Muscle of back (tissue), 11 donors: ENCODE measurements around the gene GIPR. TPM values are rescaled to one million over a fixed set of nuclear protein-coding genes. Genes with fewer than 3 reads are reported as not detected.
"Not testable (repeated sequence)": the region's sequence is repeated elsewhere in the genome, so short reads cannot be mapped to it uniquely, and the experiment has no call there.

Experiments used
- DNase-seq, 3 donors: peaks; one replicate each; pipeline versions ENCODE4 v3.0.0 to v3.0.0-alpha.2; 2013
- polyA plus RNA-seq, 10 donors: library from polyadenylated mRNA; unstranded; fragments of 120-200 nt; gene quantifications; one replicate each; pipeline ENCODE4 v1.2.1, GENCODE V29; 2013; ENCODE audit not compliant: insufficient read length in 10 of 10

Gene GIPR
- polyA plus RNA-seq, 10 donors: 0.14 to 4.1 (median 0.48) TPM; not detected in 2

GRCh38 chr19:45645068-45645630 lies 22.9 kb upstream of the GIPR start:
- DNase-seq: no peak

GRCh38 chr19:45645631-45646344 lies 22.2 kb upstream of the GIPR start:
- peak; percentile 73 to 84 (median 78) for DNase-seq

GRCh38 chr19:45646345-45646698 lies 21.7 kb upstream of the GIPR start:
- no peak for DNase-seq

DNA sequence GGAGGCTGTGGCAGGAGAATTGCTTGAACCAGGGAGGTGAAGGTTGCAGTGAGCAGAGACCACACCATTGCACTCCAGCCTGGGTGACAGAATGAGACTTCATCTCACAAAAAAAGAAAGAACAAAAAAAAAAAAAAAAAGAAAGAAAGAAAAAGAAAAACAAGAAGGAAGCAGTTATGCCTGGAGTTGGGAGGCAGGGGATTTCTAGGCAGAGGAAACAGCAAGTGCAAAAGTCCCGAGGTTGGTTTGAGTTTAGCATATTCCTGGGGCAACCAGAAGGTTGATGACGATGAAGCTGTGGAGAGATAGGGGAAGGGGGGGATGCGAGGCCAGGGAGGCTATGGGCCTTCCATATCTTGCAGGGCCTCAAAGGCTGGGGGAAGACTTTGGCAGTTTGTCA lies 17.3 kb upstream of the GIPR start:
- DNase-seq: no peak

DNA sequence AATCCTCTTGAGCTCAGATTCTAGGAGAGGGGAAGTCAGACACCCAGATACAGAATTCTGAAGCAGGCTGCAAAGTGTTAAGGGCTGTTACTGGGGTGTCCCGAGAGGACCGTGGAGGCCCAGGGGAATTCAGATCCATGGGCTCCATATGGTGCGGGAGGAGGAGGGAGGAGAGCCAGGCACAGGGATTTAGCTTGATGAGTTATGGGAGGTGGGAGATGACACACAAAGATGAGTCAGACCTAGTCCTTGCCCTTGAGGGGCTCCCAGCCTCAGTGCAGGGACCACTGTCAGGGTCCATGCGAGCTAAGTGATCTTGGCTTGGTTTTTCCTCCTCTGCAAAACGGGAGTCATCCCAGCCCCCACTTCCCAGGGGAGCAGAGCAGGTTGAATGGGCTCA lies 14.4 kb upstream of the GIPR start:
- no peak for DNase-seq

DNA sequence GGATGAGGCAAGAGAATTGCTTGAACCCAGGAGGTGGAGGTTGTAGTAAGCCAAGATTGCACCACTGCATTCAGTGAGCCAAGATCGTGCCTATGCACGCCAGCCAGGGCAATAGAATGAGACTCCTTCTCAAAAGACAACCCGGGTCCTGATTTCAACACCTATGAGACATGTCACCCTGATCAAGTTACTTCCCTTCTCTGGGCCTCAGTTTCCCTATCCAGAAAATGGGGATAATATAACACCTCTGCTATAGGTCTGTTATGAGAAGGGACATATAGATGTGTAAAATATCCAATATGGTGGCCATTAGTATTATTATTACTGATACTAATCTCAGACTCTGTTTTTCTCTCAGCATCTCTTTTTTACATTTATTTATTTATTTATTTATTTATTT lies 12.9 kb upstream of the GIPR start:
- no peak for DNase-seq

GRCh38 chr19:45657520-45658167 lies 10.4 kb upstream of the GIPR start:
- no peak for DNase-seq

DNA sequence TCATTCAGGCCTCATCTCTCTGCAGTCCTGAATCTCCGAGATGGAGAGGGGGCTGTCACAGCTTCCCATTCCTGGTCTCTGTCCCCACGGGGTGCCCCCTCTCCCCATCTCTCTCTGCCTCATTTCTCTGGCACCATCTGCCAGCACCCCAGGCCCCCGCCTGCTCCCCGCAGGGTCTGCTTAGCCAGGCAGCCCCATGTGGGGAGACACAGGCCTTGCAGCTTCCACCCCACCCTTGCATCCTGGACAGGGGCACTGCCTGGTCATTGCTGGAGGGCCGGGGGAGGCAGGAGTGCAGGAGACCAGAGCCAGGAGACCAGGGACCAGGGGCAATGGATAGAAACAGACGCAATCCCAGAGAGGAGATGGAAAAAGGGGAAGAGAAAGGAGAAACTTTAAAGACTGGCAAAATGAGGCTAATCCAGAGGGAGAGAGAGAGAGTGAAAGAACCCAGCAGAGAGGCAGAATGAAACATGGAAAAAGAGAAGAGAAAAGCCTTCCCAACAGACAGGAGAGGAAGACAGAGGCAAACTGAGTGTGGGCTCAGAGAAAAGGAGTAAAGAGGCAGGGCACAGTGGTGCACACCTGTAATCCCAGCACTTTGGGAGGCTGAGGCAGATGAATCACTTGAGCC lies 8.8 kb upstream of the GIPR start:
- DNase-seq: no peak

- DNase-seq: no peak
Measured at GRCh38 chr19:45660636-45661035, 7.4 kb upstream of the GIPR start.

GRCh38 chr19:45663800-45664199 lies 4.2 kb upstream of the GIPR start:
- DNase-seq: no peak

DNA sequence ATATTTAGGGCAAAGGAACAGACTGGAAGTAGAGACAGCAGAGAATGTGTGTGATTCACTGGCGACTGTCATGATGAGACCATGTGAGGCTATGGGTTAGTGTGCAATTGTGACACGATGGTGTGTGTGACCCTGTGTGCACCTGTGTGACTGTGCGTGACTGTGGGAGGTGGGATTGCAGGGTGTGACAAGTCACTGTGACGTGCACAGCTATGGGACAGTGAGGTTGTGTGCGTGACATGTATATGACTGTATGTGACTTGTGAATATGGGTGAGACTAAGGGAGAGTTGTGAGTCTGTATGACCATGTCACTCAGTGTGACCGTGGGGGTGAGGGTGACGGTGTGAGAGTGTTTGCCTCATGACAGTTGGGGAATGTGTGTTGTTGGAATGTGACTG lies 3.4 kb upstream of the GIPR start:
- no peak for DNase-seq

DNA sequence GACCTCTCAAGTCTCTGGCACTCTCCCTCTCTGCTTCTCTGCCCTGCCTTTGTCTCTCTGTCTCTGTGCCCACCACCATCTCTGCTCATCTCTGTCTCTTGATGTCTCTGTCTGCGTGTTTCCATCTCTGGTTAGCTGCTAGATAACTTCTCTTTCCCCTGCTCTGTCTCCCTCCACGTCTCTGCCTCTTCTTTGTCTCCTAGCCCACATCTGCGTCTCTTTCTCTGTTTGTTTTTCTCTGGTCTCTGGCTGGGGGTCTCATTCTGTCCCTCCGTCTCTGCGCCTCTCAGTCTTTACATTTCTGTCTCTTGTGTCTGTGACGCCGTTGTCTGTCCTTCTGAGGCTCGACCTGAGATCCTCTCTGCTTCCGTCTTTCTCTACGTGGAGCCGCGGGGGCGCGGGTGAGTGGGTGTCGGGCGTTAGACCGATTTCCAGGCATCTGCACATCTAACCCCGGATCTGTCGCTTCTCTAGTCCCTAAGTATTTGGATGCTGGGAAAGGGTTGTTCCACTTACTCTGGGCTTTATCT lies 386 bp downstream of the GIPR start:
- DNase-seq: no peak

- DNase-seq: peak in 1 of 3 donors; percentile 42
Measured at GRCh38 chr19:45670670-45671453, 2.8 kb downstream of the GIPR start.

DNA sequence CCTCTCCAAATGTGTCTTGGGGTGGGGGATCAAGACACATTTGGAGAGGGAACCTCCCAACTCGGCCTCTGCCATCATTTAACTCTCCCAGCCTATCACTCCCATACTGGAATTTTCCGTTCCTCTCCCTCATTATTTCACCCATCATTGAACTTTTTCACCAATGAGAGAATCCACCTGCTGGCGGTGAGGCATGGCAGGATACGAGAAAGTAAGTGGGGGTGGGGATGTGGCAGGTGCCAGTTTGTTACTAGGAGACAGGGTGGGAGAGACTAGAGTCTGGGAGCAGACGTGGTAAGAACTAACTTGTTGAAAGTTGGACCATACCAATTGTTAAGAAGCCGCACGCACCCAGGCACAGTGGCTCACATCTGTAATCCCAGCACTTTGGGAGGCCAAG lies 6.9 kb downstream of the GIPR start:
- no peak for DNase-seq

DNA sequence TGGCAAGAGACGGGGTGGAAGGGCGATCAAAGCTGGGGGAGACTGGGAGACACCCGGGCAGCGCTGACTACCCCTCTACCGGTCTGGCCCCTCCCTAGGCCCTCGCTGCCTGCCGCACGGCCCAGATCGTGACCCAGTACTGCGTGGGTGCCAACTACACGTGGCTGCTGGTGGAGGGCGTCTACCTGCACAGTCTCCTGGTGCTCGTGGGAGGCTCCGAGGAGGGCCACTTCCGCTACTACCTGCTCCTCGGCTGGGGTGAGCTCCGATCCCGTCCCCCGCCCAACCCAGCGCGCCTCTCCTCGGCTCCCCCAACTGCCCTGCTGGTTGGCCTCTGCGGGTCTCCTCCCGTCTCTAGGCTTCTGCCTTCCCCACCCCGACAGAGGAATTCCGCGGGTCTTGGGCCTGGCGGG lies 8.8 kb downstream of the GIPR start:
- no peak for DNase-seq

- peak in 1 of 3 donors; percentile 48 for DNase-seq
Measured at GRCh38 chr19:45677351-45678230, 9.6 kb downstream of the GIPR start.

- DNase-seq: peak; percentile 49 to 85 (median 77)
Measured at GRCh38 chr19:45681391-45682015, 13.5 kb downstream of the GIPR start.

- DNase-seq: no peak
Measured at GRCh38 chr19:45682117-45682516, 14.1 kb downstream of the GIPR start.

- DNase-seq: no peak
Measured at GRCh38 chr19:45682908-45683307, 14.9 kb downstream of the GIPR start.

DNA sequence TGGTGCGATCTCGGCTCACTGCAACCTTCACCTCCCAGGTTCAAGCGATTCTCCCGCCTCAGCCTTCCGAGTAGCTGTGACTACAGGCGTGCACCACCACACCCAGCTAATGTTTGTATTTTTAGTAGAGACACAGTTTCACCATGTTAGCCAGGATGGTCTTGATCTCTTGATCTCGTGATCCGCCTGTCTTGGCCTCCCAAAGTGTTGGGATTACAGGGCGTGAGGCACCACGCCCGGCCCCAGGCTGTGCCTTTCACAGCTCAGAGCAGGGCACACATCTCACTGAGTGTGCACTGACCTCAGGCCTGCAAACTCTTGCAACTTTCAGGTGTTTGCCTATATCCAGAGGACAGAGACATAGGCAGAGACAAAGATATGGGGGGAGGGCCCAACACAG lies 17.0 kb downstream of the GIPR start:
- not testable (repeated sequence) for DNase-seq
